Colon (tissue), 2 donors: Measurements from ENCODE around the gene BICRA.
"Not testable (repeated sequence)": the region's sequence is repeated elsewhere in the genome, so short reads cannot be mapped to it uniquely, and the experiment has no call there.

Experiments
- FAIRE-seq: peaks from 2 replicates; lab custom pipeline; 2012; peaks lifted over from hg19 to GRCh38; lab: Jason Lieb, UNC
- donor health status: control.
- donor health status: control.

The BICRA gene

GRCh38 chr19:47694466-47695273 lies 85.7 kb downstream of the BICRA start:
- no peak for FAIRE-seq

GRCh38 chr19:47695533-47696262 lies 86.8 kb downstream of the BICRA start:
- FAIRE-seq: no peak

- FAIRE-seq: no peak
Measured at GRCh38 chr19:47696635-47697034, 87.7 kb downstream of the BICRA start.

- no peak for FAIRE-seq
Measured at GRCh38 chr19:47697863-47698609, 89.1 kb downstream of the BICRA start.

GRCh38 chr19:47698631-47699359 lies 89.9 kb downstream of the BICRA start:
- FAIRE-seq: no peak

- no peak for FAIRE-seq
Measured at GRCh38 chr19:47699360-47699917, 90.5 kb downstream of the BICRA start.

- FAIRE-seq: no peak
Measured at GRCh38 chr19:47700934-47701716, 92.2 kb downstream of the BICRA start.

- FAIRE-seq: no peak
Measured at GRCh38 chr19:47701717-47702552, 93.0 kb downstream of the BICRA start.

- FAIRE-seq: no peak
Measured at GRCh38 chr19:47702671-47703070, 93.7 kb downstream of the BICRA start.

GRCh38 chr19:47703301-47703700 lies 94.4 kb downstream of the BICRA start:
- FAIRE-seq: no peak

GRCh38 chr19:47704024-47704423 lies 95.1 kb downstream of the BICRA start:
- FAIRE-seq: no peak

GRCh38 chr19:47704656-47705055 lies 95.7 kb downstream of the BICRA start:
- FAIRE-seq: no peak

GRCh38 chr19:47707135-47707925 lies 98.4 kb downstream of the BICRA start:
- FAIRE-seq: no peak

GRCh38 chr19:47711652-47712242 lies 102.8 kb downstream of the BICRA start:
- FAIRE-seq: no peak

GRCh38 chr19:47713046-47714021 lies 104.4 kb downstream of the BICRA start, which contains the start of gene EHD2:
Gene EHD2, plus strand, starts transcription at chr19:47713422. Its CDS starts 3,191 bp downstream, at chr19:47716613.
- FAIRE-seq: no peak

- no peak for FAIRE-seq
Measured at GRCh38 chr19:47714339-47714738, 105.4 kb downstream of the BICRA start.

- not testable (repeated sequence) for FAIRE-seq
Measured at GRCh38 chr19:47714855-47715254, 105.9 kb downstream of the BICRA start.
